HepG2 (cell line): Measurements from ENCODE around the gene RHBG. TPM values are rescaled to one million over a fixed set of nuclear protein-coding genes. Genes with fewer than 3 reads are reported as not detected.

Source experiments
- ATAC-seq: fragments of 200-7000 bp; cut with Tn5 transposase; 3 replicates; pipeline ENCODE4 v1.9.1; 2020; ENCODE audit warnings: mild to moderate bottlenecking, moderate library complexity
- BruUV-seq: library from RNA; stranded (reverse); fragments of 400-500 nt; replicated peaks from 2 replicates; lab custom pipeline; 2021; lab: Mats Ljungman, UMichigan
- CTCF ChIA-PET: fragments of 300-600 bp; formaldehyde crosslinking; extraction: SDS; loops from one replicate; lab custom pipeline; 2021; ENCODE audit warnings: low total read pairs, inconsistent platforms, low intra/inter-chr PET ratio; lab: Yijun Ruan, JAX
- POLR2A ChIA-PET: fragments of 350-600 bp; sonication (Branson Sonifier 250); formaldehyde crosslinking; loops from one replicate; lab custom pipeline; 2020; ENCODE audit warnings: antibody characterized with exemption, inconsistent platforms; lab: Yijun Ruan, JAX
- DNase-seq: peaks from one replicate; pipeline ENCODE4 v3.0.0-alpha.2; 2015; ENCODE audit warnings: low spot score
- FAIRE-seq: peaks from 3 replicates; lab custom pipeline; 2011; peaks lifted over from hg19 to GRCh38; lab: Jason Lieb, UNC
- H2AFZ ChIP-seq: one replicate; pipeline ENCODE4 v1.6.1; 2011; ENCODE audit warnings: low read length, inconsistent platforms
- H3K27ac ChIP-seq: fragments of 300-600 bp; 3 replicates; pipeline ENCODE4 v1.8.0; 2011; ENCODE audit warnings: mixed run types, mild to moderate bottlenecking, mixed read lengths, low read length, inconsistent platforms; ENCODE audit not compliant: insufficient read depth; ENCODE audit errors: extremely low read length
- H3K27me3 ChIP-seq, 2 experiments: fragments of 200-600 bp in 1 of 2; 2 replicates in 1 of 2; 3 replicates in 1 of 2; pipeline versions ENCODE4 v1.6.0 to v1.8.0; 2011; ENCODE audit warnings: low read length in 2 of 2, mild to moderate bottlenecking in 2 of 2, moderate library complexity in 2 of 2, inconsistent platforms in 1 of 2; ENCODE audit not compliant: insufficient read depth in 2 of 2, control insufficient read depth in 1 of 2
- H3K36me3 ChIP-seq, 2 experiments: fragments of 200-600 bp in 1 of 2; replicated peaks in 1 of 2; 2 replicates in 1 of 2; 3 replicates in 1 of 2; pipeline versions ENCODE4 v1.5.1 to v1.8.0; 2011; ENCODE audit warnings: low read length in 2 of 2, inconsistent platforms in 1 of 2; ENCODE audit not compliant: insufficient read depth in 2 of 2, control insufficient read depth in 1 of 2
- H3K4me1 ChIP-seq: 2 replicates; pipeline ENCODE4 v1.5.1; 2012; ENCODE audit warnings: low read length, inconsistent platforms; ENCODE audit not compliant: insufficient read depth
- H3K4me2 ChIP-seq: 2 replicates; pipeline ENCODE4 v1.6.0; 2011; ENCODE audit warnings: low read depth, low read length, inconsistent platforms
- H3K4me3 ChIP-seq, 3 experiments: fragments of 200-600 bp in 1 of 3; sonication (generic), shearing (Covaris generic) in 1 of 3; replicated peaks in 1 of 3; 2 replicates each; pipeline ENCODE4 v1.5.1; 2011 to 2016; ENCODE audit warnings: low read length in 3 of 3, inconsistent platforms in 2 of 3, low read depth in 2 of 3, mild to moderate bottlenecking in 2 of 3, control low read depth in 1 of 3, mixed read lengths in 1 of 3; ENCODE audit not compliant: insufficient read depth in 1 of 3
- H3K79me2 ChIP-seq: one replicate; pipeline ENCODE4 v1.6.1; 2011; ENCODE audit warnings: low read length, inconsistent platforms; ENCODE audit not compliant: insufficient read depth
- H3K9ac ChIP-seq: 2 replicates; pipeline ENCODE4 v1.6.0; 2011; ENCODE audit warnings: mild to moderate bottlenecking, low read depth, low read length, inconsistent platforms; ENCODE audit not compliant: insufficient read depth
- H3K9me3 ChIP-seq: 2 replicates; pipeline ENCODE4 v1.5.1; 2012; ENCODE audit warnings: mild to moderate bottlenecking, low read length
- H4K20me1 ChIP-seq: 2 replicates; pipeline ENCODE4 v1.6.0; 2011; ENCODE audit warnings: inconsistent platforms, mild to moderate bottlenecking, low read length, moderate library complexity; ENCODE audit not compliant: insufficient read depth
- HNRNPH1 ChIP-seq: fragments of 200-400 bp; formaldehyde crosslinking; optimal IDR thresholded peaks from 2 replicates; pipeline ENCODE3; 2017; ENCODE audit warnings: mild to moderate bottlenecking, low read depth, low read length
- HOXA9 ChIP-seq: sonication (generic); formaldehyde crosslinking; IDR thresholded peaks from 2 replicates; pipeline ENCODE4 v1.8.1; 2022; ENCODE audit warnings: missing genetic modification reagents, mild to moderate bottlenecking, moderate library complexity, borderline replicate concordance
- NCOA2 ChIP-seq: sonication (generic); formaldehyde crosslinking; IDR thresholded peaks from 2 replicates; pipeline ENCODE4 v1.8.0; 2022; ENCODE audit warnings: inconsistent platforms
- REXO4 ChIP-seq: sonication (generic); formaldehyde crosslinking; IDR thresholded peaks from 2 replicates; pipeline ENCODE4 v1.8.0; 2022; ENCODE audit warnings: missing genetic modification reagents, mild to moderate bottlenecking, borderline replicate concordance
- RXRB ChIP-seq: IDR thresholded peaks from 2 replicates; pipeline ENCODE4 v1.6.1; 2016; ENCODE audit warnings: borderline replicate concordance, missing genetic modification reagents, missing compliant biosample characterization
- SP1 ChIP-seq, 2 experiments: fragments of 450-650 bp in 1 of 2; sonication (generic) in 1 of 2; formaldehyde crosslinking in 1 of 2; IDR thresholded peaks; 2 replicates each; pipeline versions ENCODE4 v1.4.0 to v1.6.1; 2016 to 2020; ENCODE audit warnings: missing genetic modification reagents in 1 of 2
- ZMYM2 ChIP-seq: sonication (generic); formaldehyde crosslinking; IDR thresholded peaks from 2 replicates; pipeline ENCODE4 v1.8.0; 2022; ENCODE audit warnings: mild to moderate bottlenecking, missing genetic modification reagents
- ZNF101 ChIP-seq: sonication (generic); formaldehyde crosslinking; IDR thresholded peaks from 2 replicates; pipeline ENCODE4 v1.4.0; 2020; ENCODE audit warnings: mild to moderate bottlenecking, low read depth, missing genetic modification reagents, borderline replicate concordance
- ZNF30 ChIP-seq: sonication (generic); formaldehyde crosslinking; IDR thresholded peaks from 2 replicates; pipeline ENCODE4 v1.5.0; 2020; ENCODE audit warnings: mild to moderate bottlenecking, missing genetic modification reagents
- ZNF432 ChIP-seq: sonication (generic); formaldehyde crosslinking; IDR thresholded peaks from 2 replicates; pipeline ENCODE4 v1.5.0; 2020; ENCODE audit warnings: missing genetic modification reagents, mild to moderate bottlenecking, borderline replicate concordance
- ZNF44 ChIP-seq: sonication (generic); formaldehyde crosslinking; IDR thresholded peaks from 2 replicates; pipeline ENCODE4 v1.5.1; 2020; ENCODE audit warnings: mild to moderate bottlenecking, missing genetic modification reagents
- ZNF724P ChIP-seq: sonication (generic); formaldehyde crosslinking; IDR thresholded peaks from 2 replicates; pipeline ENCODE4 v1.8.0; 2022; ENCODE audit warnings: missing genetic modification reagents, borderline replicate concordance
- ZNF788 ChIP-seq: sonication (generic); formaldehyde crosslinking; IDR thresholded peaks from 2 replicates; pipeline ENCODE4 v1.5.0; 2020; ENCODE audit warnings: mild to moderate bottlenecking, missing genetic modification reagents, borderline replicate concordance
- ZSCAN31 ChIP-seq: sonication (generic); formaldehyde crosslinking; IDR thresholded peaks from 2 replicates; pipeline ENCODE4 v1.5.0; 2020; ENCODE audit warnings: low read depth, mild to moderate bottlenecking, missing genetic modification reagents
- WGBS: methylation state at CpG from one replicate; pipeline ENCODE4 v1.1.6; 2017; ENCODE audit warnings: low lambda C conversion rate; 5-methylcytosine and 5-hydroxymethylcytosine counted together
- in situ Hi-C: cut with HindIII; loops from 2 replicates; pipeline ENCODE4 v1.10.0; 2017; ENCODE audit warnings: low pct_unique_long_range_greater_than_20kb; ENCODE audit not compliant: extremely low pct_ligation_motif_present
- intact Hi-C: fragments of 100-400 bp; cut with micrococcal nuclease; formaldehyde crosslinking; loops from one replicate; pipeline ENCODE4 v1.10.0; 2022; ENCODE audit not compliant: unreplicated experiment
- polyA plus RNA-seq, 8 experiments: library from polyadenylated mRNA; depleted of rRNA in 3 of 8; stranded (reverse) in 7 of 8; unstranded in 1 of 8; fragments of >200 nt; fragmentation: Illumina TruSeq in 4 of 8; extraction: Trizol in 4 of 8; gene quantifications; 2 replicates each; pipeline versions ENCODE4 v1.2.1 to v1.2.3, GENCODE V29; 2011 to 2016; ENCODE audit warnings: low read depth in 4 of 8, missing spikeins in 1 of 8, mixed read lengths in 1 of 8; ENCODE audit not compliant: insufficient read depth in 1 of 8
- total RNA-seq, 5 experiments: library from RNA; depleted of rRNA; stranded (reverse); fragments of >200 nt; fragmentation: Illumina TruSeq; extraction: Trizol; gene quantifications; 2 replicates each; pipeline ENCODE4 v1.2.3, GENCODE V29; 2016; ENCODE audit warnings: low read depth in 1 of 5
- TF ChIP-seq, protein P1 (sequence below): sonication (generic); formaldehyde crosslinking; IDR thresholded peaks from 2 replicates; pipeline ENCODE4 v1.8.1; 2023; ENCODE audit warnings: missing genetic modification reagents, inconsistent platforms, borderline replicate concordance
- TF ChIP-seq, protein P2 (sequence below): sonication (generic); formaldehyde crosslinking; conservative IDR thresholded peaks from 2 replicates; pipeline ENCODE4 v1.8.1; 2023; ENCODE audit warnings: missing genetic modification reagents
- TF ChIP-seq, protein P3 (sequence below): sonication (generic); formaldehyde crosslinking; IDR thresholded peaks from 2 replicates; pipeline ENCODE4 v1.5.0; 2020; ENCODE audit warnings: missing genetic modification reagents
- TF ChIP-seq, protein P4 (sequence below): sonication (generic); formaldehyde crosslinking; IDR thresholded peaks from 2 replicates; pipeline ENCODE4 v1.5.1; 2020; ENCODE audit warnings: missing genetic modification reagents, mild to moderate bottlenecking, borderline replicate concordance

Gene RHBG
- total and polyA plus RNA-seq, 2 of the 13 experiments (the other 11 are each of a cell fraction or from before 2014, with no cell fraction given): 61.8 to 73.5 TPM

DNA sequence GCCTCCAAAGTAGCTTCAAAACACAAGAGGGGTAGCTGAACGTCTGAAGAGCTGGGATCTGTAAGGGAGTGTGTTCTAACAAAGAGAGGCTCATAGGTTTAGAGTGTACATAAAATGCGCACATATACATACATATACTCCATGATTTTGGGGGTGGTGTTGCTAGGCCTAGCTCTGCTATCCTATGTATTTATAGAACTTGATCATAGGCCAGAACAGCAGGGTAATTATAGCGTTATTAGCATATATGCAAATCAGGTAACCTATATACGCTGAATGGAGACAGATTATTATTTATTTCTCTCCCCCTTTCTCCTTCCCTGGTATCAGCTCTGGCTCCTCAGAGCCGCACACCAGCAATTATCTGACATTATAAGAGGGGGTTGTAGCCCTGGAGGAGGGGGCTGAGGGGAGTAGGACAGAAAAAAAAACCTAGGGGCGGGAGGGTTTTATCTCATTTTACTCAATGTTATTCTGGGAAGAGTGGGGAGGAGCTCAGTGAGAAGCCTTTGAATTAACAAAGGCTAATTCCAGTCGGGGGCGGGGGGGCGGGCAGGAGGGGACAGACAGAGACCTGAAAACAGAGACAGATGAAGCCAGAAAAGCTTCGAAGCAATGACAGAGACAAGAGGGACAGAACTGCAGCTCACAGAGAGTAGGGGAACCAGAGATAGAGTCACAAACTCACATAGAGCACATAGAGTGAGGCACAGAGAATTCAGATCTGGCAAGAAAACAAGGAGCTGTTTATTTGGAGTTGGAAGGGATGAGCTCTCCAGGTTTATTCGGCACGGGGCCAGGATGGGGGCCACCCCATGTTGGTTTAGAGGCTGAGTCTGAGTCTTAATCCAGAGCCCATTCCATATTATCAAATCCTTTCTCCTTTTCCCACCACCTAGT lies 63.0 kb downstream of the RHBG start (continued):
- TF ChIP-seq, protein P1, sequence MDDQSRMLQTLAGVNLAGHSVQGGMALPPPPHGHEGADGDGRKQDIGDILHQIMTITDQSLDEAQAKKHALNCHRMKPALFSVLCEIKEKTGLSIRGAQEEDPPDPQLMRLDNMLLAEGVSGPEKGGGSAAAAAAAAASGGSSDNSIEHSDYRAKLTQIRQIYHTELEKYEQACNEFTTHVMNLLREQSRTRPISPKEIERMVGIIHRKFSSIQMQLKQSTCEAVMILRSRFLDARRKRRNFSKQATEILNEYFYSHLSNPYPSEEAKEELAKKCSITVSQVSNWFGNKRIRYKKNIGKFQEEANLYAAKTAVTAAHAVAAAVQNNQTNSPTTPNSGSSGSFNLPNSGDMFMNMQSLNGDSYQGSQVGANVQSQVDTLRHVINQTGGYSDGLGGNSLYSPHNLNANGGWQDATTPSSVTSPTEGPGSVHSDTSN: no peak

DNA sequence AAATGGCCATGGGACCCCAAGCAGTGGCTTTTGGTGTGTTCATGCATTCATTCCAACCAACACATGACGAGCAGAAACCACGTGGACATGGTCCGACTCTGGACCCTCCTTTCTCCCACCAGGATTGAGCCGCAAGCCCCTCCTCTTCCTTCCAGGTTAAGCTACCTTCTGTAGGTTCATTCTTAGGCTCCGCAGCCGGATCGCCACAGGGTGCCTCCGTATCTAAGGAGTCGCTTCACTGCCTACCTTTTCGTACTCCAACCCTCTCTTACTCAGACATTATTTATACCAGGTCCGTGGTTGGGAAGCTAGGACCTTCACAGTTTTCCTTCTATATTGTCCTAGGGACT lies 63.6 kb downstream of the RHBG start:
- Histone ChIP-seq H3K79me2 (no peaks in the 10 kb centered on the region), H2AFZ (no peak overlapping the region), H3K9ac (no peak overlapping the region), H3K4me3 (no peak overlapping the region), H3K27me3 (peaks cover 17 to 93% of the 10 kb centered on the region in 2 experiments), H3K27ac (no peak overlapping the region), H3K4me1 (no peaks in the 10 kb centered on the region; the same call in 1 of the 2 replicates), H3K9me3 (no peaks in the 10 kb centered on the region), H3K36me3 (no peaks in the 10 kb centered on the region), H4K20me1 (no peaks in the 10 kb centered on the region), H3K4me2 (no peak overlapping the region)
- in situ Hi-C loops: no loop called here
- no peak for ATAC-seq
- ChIA-PET POLR2A (interaction anchor here (1.0 kb wide), 1 partner anchor 13 kb away, joined by 3 read pairs; no protein-coding TSS in a partner anchor), CTCF (no interaction called here)
- TF ChIP-seq ZSCAN31 (CRISPR knock-in tag): no peak
- TF ChIP-seq NCOA2 (CRISPR knock-in tag): no peak
- TF ChIP-seq, protein P2, sequence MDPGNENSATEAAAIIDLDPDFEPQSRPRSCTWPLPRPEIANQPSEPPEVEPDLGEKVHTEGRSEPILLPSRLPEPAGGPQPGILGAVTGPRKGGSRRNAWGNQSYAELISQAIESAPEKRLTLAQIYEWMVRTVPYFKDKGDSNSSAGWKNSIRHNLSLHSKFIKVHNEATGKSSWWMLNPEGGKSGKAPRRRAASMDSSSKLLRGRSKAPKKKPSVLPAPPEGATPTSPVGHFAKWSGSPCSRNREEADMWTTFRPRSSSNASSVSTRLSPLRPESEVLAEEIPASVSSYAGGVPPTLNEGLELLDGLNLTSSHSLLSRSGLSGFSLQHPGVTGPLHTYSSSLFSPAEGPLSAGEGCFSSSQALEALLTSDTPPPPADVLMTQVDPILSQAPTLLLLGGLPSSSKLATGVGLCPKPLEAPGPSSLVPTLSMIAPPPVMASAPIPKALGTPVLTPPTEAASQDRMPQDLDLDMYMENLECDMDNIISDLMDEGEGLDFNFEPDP (CRISPR knock-in tag): no peak
- TF ChIP-seq, protein P3, sequence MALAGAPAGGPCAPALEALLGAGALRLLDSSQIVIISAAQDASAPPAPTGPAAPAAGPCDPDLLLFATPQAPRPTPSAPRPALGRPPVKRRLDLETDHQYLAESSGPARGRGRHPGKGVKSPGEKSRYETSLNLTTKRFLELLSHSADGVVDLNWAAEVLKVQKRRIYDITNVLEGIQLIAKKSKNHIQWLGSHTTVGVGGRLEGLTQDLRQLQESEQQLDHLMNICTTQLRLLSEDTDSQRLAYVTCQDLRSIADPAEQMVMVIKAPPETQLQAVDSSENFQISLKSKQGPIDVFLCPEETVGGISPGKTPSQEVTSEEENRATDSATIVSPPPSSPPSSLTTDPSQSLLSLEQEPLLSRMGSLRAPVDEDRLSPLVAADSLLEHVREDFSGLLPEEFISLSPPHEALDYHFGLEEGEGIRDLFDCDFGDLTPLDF (CRISPR knock-in tag): no peak
- TF ChIP-seq ZNF724P: no peak
- TF ChIP-seq SP1 (IDR thresholded peaks at IDR 0.05): no peak
- no peak for TF ChIP-seq SP1 (CRISPR knock-in tag; IDR thresholded peaks at IDR 0.05)
- no peak for TF ChIP-seq ZMYM2 (CRISPR knock-in tag)
- no peak for TF ChIP-seq REXO4 (CRISPR knock-in tag)
- no peak for TF ChIP-seq ZNF788 (CRISPR knock-in tag)
- TF ChIP-seq ZNF30 (CRISPR knock-in tag): no peak
- TF ChIP-seq ZNF44 (CRISPR knock-in tag): no peak
- TF ChIP-seq RXRB: no peak
- TF ChIP-seq ZNF101 (CRISPR knock-in tag): no peak
- TF ChIP-seq HOXA9 (CRISPR knock-in tag): no peak
- TF ChIP-seq HNRNPH1: no peak
- no peak for TF ChIP-seq ZNF432 (CRISPR knock-in tag)
- TF ChIP-seq, protein P4, sequence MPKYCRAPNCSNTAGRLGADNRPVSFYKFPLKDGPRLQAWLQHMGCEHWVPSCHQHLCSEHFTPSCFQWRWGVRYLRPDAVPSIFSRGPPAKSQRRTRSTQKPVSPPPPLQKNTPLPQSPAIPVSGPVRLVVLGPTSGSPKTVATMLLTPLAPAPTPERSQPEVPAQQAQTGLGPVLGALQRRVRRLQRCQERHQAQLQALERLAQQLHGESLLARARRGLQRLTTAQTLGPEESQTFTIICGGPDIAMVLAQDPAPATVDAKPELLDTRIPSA (CRISPR knock-in tag): no peak
- BruUV-seq: no TSS peak
- FAIRE-seq: no peak
- no peak for DNase-seq
- intact Hi-C loops: no loop called here
- WGBS: 23% methylated on average over 11 of the region's 11 CpGs
